OCI-M1 (cell line): ENCODE data around the gene EHD1.

Experiments used
- DNase-seq: peaks from one replicate; lab custom pipeline; 2025; lab: John Stamatoyannopoulos, UW

Gene EHD1

GRCh38 chr11:64878494-64879243, at the start of gene EHD1:
Gene EHD1, minus strand, starts transcription at chr11:64878621. Its CDS starts 157 bp downstream, at chr11:64878464.
- peak; percentile 99 for DNase-seq

GRCh38 chr11:64926689-64927088, 48.3 kb upstream of the EHD1 start:
- DNase-seq = no peak

DNA sequence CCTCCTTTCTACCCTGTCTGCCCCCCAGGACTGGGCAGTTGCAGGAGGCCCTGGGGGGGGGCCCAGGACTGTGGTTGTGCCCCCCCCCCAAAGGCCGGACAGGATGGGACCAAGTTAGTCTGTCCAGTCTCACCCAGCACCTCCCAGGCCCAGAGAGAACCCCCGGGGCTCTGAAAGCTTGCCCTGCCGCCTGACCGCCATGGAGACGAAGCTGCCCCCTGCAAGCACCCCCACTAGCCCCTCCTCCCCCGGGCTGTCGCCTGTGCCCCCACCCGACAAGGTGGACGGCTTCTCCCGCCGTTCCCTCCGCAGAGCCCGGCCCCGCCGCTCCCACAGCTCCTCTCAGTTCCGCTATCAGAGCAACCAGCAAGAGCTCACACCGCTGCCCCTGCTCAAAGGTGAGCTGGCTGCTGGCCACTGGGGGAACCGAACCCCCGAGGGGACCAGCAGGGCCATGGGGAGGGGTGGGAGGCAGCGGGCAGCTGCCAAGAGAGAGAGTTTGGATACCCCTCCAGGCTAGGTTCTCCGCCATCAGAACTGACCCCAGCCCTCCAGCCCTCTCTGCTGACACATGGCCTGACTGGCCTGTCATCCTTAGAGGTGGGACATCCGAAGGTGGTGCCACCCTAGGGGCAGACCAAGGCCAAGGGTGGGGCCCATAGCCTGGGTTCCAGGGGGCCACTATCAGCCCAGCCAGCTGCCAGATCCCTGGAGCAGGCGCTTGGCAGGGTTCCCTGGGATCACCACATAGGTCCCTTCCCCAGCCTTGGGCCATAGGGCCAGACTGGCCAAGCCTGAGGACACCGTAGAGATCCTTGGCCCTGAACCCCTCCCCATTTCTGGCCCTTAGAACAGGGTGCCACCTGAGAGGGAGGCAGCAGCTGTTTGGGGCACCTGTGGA, 47.4 kb upstream of the EHD1 start:
- DNase-seq = no peak

- DNase-seq = no peak
Observed at GRCh38 chr11:64924910-64925284, 46.5 kb upstream of the EHD1 start.

- DNase-seq = peak; percentile 93
Observed at GRCh38 chr11:64923944-64924909, 45.8 kb upstream of the EHD1 start, which contains the start of gene PPP2R5B. Gene PPP2R5B, plus strand, starts transcription at chr11:64924689. Its CDS starts 1,046 bp downstream, at chr11:64925735.

DNA sequence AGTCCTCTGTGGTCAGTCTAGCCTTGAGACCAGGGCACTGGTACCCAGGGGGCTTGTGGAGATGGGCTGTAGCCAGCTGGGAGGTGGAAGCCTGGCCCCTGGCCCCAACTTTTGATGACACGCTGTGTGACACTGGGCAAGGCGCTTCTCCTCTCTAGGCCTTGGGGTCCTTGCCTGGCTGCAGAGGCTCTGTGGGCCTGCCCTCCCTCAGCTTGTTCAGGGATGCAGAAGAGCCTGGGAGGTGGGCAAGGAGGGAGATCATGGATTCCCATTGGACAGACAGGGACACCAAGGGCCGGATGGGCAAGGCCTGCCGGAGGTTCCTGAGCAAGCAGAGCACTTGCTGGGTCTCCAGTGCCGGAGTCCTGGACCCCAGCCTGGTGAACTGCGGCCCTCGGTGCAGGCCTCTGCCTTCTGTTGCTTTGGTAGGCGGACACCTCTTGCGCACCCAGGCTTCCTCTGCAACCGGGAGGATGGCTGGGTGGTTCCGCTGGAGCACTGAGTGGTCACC, 44.8 kb upstream of the EHD1 start:
- no peak for DNase-seq

DNA sequence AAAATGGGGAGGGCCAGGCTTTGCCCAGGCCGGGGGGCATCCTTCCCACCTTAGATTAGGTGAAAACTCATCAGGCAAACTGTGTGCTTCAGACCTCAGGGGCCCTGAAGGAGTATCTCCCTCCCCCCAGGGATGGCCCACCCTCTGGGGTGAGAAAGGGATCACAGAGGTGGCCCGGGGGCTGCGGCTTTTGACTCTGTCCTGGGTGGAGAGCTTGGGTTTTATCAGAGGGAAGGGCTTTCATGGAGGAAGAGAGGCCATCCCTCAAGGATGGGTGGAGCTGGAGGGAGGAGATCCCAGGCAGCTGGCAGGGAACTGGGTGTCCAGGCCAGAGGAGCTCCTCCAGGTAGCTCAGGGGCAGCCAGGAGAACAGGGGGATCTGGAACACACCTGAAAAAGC, 43.0 kb upstream of the EHD1 start:
- DNase-seq = no peak

- DNase-seq = no peak
Observed at GRCh38 chr11:64920124-64920523, 41.7 kb upstream of the EHD1 start.

- DNase-seq = no peak
Observed at GRCh38 chr11:64919627-64920026, 41.2 kb upstream of the EHD1 start.

DNA sequence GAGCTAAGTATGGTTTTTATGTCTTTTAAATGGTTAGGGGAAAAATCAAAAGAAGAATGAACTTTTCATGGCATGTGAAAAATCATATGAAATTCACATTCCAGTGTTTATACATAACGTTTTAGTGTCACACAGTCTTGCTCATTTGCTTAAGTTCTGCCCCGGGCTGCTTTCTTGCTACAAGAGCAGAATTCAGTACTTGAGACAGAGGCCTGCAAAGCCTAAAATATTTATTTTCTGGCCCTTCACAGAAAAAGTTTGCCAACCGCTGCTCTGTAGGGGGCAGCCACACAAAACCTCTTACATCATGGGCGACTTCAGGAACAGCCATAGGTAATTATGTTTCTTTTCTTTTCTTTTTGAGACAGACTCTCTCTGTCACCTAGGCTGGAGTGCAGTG, 39.6 kb upstream of the EHD1 start:
- DNase-seq = peak; percentile 75

- DNase-seq = no peak
Observed at GRCh38 chr11:64917663-64917995, 39.2 kb upstream of the EHD1 start.

GRCh38 chr11:64916775-64917662, 38.6 kb upstream of the EHD1 start, which contains the start of gene ATG2A:
Gene ATG2A, minus strand, starts transcription at chr11:64917209. Its CDS starts 74 bp downstream, at chr11:64917135.
- DNase-seq = peak; percentile 99

- peak; percentile 55 for DNase-seq
Observed at GRCh38 chr11:64916040-64916774, 37.8 kb upstream of the EHD1 start.

- no peak for DNase-seq
Observed at GRCh38 chr11:64915376-64915887, 37.0 kb upstream of the EHD1 start.

DNA sequence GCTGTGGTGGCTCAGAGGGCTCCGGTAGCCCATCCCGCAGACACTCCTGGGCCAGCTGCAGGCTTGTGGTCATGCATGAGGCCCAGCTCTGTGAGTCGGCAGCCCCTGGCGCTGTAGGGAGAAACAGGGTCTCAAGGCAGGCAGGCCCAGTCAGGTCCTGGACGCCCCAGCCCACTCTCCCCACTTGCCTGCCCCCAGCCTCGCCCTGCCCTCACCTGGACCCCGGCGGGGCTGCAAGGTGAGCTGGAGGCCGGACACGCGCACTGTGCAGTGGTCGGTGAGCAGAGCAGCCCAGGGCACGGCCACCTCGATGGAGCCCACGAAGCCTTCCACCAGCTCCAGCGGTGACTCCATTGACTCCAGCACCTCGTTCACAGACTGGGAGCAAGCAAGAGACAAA, 35.7 kb upstream of the EHD1 start:
- no peak for DNase-seq

GRCh38 chr11:64913171-64913727, 34.8 kb upstream of the EHD1 start:
- DNase-seq = no peak

GRCh38 chr11:64911689-64912088, 33.3 kb upstream of the EHD1 start:
- no peak for DNase-seq

DNA sequence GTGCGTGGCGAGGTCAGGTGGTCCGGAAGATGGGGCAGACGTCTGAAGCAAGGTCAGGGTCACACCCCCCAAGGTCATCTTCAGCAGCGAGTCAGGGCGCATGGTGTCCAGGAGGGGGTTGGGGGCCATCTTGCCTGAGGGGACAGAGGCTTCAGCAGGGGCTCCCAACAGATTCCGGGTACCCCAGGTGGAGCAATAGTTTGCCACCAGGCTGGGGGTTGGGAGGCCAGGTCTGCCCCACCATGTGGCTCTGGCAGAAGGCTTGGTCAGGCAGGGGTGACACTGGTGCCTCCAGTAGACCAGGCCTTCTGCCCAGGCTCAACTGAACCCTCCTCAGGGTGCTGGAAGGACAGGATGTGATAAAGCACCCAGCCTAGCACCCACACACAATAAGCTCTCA, 32.7 kb upstream of the EHD1 start:
- no peak for DNase-seq

DNA sequence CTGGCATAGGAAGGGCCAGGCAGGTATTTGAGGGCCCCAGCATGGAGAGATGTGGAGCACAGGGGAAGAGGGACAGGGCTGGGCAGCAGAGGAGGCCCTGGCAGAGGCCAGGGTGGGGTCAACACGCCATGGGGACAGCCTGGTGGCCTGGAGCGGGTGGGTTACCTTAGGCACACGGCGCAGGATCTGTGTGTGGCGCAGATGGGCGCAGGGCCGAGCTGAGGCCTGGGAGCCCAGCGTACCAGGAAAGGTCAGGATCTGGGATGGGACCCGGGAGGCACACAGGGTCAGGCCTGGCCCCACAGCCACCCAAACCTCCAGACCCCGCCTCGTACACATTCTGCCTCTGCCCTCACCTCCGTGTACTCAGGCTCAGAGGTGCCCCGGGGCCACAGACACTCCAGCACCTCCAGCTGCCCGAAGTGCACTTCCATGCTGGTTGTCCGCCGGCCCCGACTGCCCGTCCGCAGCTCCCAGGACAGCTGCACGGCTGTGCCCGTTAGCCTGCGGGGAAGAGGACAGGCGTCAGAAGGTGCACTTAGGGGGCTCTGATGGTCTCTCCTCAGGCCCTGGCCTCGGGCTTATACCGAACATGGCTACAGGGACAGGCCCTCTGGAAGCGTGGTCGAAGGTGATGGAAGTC, 32.2 kb upstream of the EHD1 start:
- no peak for DNase-seq
